Tibial artery (tissue), 4 donors: ENCODE data around the gene DUS3L.
A peak's percentile ranks its signal among the peaks of the same experiment; 100 is the strongest.

Experiments
- DNase-seq, 2 donors: peaks; one replicate each; pipeline ENCODE4 v3.0.0-alpha.2; 2019
- H3K27ac ChIP-seq, 2 donors: fragments of 200-600 bp; sonication (generic) in 1 of 2; 1 replicate in 1 of 2; 2 replicates in 1 of 2; pipeline ENCODE4 v1.5.1; 2018 to 2019; ENCODE audit warnings: mild to moderate bottlenecking in 1 of 2
- H3K27me3 ChIP-seq, 2 donors: fragments of 200-600 bp; sonication (generic) in 1 of 2; one replicate each; pipeline versions ENCODE4 v1.5.1 to v1.6.0; 2016 to 2019
- H3K36me3 ChIP-seq, 3 donors: fragments of 200-600 bp; sonication (generic) in 2 of 3; one replicate each; pipeline ENCODE4 v1.5.1; 2016 to 2019; ENCODE audit warnings: mild to moderate bottlenecking in 2 of 3
- H3K4me1 ChIP-seq, 4 donors: fragments of 200-600 bp; sonication (generic) in 2 of 4; 1 replicate in 3 of 4; 2 replicates in 1 of 4; pipeline ENCODE4 v1.5.1; 2016 to 2019
- H3K4me3 ChIP-seq, 2 donors: fragments of 200-600 bp; sonication (generic) in 1 of 2; 1 replicate in 1 of 2; 2 replicates in 1 of 2; pipeline ENCODE4 v1.5.1; 2018 to 2019; ENCODE audit warnings: mild to moderate bottlenecking in 2 of 2
- H3K9me3 ChIP-seq, 3 donors: fragments of 200-600 bp; sonication (generic) in 1 of 3; one replicate each; pipeline ENCODE4 v1.5.1; 2016 to 2019
- intact Hi-C: fragments of 100-400 bp; cut with DNase I; formaldehyde crosslinking; loops from one replicate; pipeline ENCODE4 v1.15.0; 2023; ENCODE audit warnings: low total_unique reads
- TF ChIP-seq, protein P1 (sequence below), 2 experiments: fragments of 200-600 bp in 1 of 2; fragments of 450-650 bp in 1 of 2; IDR thresholded peaks; one replicate each; pipeline ENCODE4 v1.5.1; 2017 to 2019; ENCODE audit warnings: antibody characterized with exemption in 2 of 2, mild to moderate bottlenecking in 1 of 2, moderate library complexity in 1 of 2

Gene DUS3L

DNA sequence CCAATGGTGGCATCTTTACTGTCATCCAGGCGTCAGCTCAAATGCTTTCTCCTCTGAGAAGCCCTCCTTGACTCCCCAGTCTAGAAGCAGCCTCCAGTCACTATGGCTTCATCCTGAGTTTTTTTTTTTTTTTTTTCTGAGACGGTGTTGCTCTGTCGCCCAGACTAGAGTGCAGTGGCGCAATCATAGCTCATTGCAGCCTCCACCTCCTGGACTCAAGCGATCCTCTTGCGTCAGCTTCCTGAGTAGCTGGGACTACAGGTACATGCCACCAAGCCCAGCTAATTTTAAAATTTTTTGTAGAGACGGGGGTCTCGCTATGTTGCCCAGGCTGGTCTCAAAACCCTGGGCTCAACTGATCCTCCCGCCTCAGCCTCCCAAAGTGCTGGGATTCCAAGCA is 18.1 kb upstream of the DUS3L start:
- no peak overlapping the region for H3K27ac ChIP-seq
- peaks cover 0 to 50% of the 10 kb centered on the region in 2 donors for H3K27me3 ChIP-seq
- TF ChIP-seq, protein P1, sequence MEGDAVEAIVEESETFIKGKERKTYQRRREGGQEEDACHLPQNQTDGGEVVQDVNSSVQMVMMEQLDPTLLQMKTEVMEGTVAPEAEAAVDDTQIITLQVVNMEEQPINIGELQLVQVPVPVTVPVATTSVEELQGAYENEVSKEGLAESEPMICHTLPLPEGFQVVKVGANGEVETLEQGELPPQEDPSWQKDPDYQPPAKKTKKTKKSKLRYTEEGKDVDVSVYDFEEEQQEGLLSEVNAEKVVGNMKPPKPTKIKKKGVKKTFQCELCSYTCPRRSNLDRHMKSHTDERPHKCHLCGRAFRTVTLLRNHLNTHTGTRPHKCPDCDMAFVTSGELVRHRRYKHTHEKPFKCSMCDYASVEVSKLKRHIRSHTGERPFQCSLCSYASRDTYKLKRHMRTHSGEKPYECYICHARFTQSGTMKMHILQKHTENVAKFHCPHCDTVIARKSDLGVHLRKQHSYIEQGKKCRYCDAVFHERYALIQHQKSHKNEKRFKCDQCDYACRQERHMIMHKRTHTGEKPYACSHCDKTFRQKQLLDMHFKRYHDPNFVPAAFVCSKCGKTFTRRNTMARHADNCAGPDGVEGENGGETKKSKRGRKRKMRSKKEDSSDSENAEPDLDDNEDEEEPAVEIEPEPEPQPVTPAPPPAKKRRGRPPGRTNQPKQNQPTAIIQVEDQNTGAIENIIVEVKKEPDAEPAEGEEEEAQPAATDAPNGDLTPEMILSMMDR (IDR thresholded peaks at IDR 0.05) = no peak
- intact Hi-C loops = no loop called here
- H3K9me3 ChIP-seq = no peaks in the 10 kb centered on the region
- no peak for DNase-seq
- peaks cover 0 to 5% (median under 1%) of the 10 kb centered on the region in 4 donors for H3K4me1 ChIP-seq
- H3K36me3 ChIP-seq = no peaks in the 10 kb centered on the region
- H3K4me3 ChIP-seq = no peak overlapping the region

DNA sequence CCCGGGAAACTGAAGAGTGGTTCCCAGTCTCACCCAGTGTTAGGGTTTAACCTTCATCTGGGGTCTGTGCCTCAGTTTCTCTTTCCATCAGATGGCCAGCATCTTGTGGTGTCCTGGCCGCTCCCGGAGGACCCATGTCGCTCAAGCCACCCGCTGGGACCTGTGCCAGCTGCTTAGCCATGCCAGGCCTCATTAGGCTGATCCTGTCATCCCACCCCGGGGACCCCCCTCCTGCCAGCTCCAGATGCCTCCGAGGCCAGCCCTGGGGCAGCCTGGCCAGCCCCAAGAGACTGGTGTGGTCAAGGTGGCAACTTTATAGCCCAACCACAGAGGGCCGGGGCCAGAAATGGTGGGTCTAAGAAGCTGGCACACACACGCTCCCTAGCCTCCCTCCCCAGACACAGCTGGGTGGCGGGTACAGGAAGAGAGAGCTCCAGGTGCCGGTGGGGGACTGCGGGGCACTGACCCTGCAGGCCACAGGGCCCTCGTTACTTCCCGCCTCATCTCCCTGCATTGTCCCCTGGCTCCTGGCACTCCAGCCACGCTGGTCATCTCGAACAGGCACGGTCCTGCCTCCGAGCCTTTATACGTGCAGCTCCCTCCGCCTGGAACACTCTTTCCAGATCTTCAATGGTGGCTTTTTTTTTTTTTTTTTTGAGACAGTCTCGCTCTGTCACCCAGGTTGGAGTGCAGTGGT is 17.3 kb upstream of the DUS3L start:
- TF ChIP-seq, protein P1 (IDR thresholded peaks at IDR 0.05) = no peak
- H3K4me1 ChIP-seq = peaks cover 0 to 13% (median 7%) of the 10 kb centered on the region in 4 donors
- intact Hi-C loops = no loop called here
- no peak for DNase-seq
- H3K27me3 ChIP-seq = peaks cover 0 to 54% of the 10 kb centered on the region in 2 donors
- no peak overlapping the region for H3K27ac ChIP-seq
- H3K36me3 ChIP-seq = no peaks in the 10 kb centered on the region
- no peaks in the 10 kb centered on the region for H3K9me3 ChIP-seq
- H3K4me3 ChIP-seq = no peak overlapping the region

DNA sequence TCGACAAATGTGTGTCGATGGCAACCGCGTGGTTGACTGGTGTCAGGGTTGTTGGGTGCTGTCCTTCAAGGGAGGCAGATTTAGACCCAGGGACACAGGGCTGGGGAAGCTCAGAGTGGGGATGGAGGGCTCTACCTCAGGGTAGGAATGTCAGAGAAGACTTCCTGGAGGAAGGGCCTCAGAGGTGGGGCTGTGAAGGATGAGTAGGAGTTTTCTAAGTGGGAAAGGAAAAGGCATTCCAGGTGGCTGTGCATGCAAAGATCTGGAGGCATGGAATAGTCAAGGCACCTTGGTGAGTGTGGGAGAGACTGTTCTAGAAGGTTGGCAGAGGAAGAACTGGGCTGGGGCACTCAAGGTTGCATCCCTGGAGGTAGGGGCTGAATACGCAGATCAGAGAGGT is 15.9 kb upstream of the DUS3L start:
- H3K27ac ChIP-seq = no peak overlapping the region
- peaks cover 0 to 19% (median 7%) of the 10 kb centered on the region in 4 donors for H3K4me1 ChIP-seq
- TF ChIP-seq, protein P1 (IDR thresholded peaks at IDR 0.05) = no peak
- intact Hi-C loops = no loop called here
- peaks cover 0 to 60% of the 10 kb centered on the region in 2 donors for H3K27me3 ChIP-seq
- H3K9me3 ChIP-seq = no peaks in the 10 kb centered on the region
- DNase-seq = no peak
- no peaks in the 10 kb centered on the region for H3K36me3 ChIP-seq
- H3K4me3 ChIP-seq = no peak overlapping the region

DNA sequence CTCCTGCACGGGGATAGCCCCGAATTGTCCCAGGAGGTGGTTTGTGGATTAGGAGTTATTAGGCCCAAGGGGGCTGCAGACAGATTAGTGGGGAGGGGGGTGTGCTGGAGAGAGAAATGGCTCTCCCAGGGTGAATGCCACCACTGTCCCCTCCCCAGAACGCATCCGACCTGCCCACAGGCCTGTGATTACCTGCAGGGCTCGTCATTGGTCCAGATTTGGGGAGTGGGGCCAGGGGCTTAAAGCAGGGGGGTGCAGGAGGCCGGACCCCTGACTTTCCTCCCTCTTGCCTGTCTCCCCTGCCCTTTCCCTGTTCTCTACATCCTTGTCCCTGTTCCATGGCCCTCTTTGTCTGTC is 15.1 kb upstream of the DUS3L start:
- intact Hi-C loops = no loop called here
- no peaks in the 10 kb centered on the region for H3K9me3 ChIP-seq
- peaks cover 0 to 20% (median 7%) of the 10 kb centered on the region in 4 donors for H3K4me1 ChIP-seq
- DNase-seq = no peak
- peaks cover 0 to 66% of the 10 kb centered on the region in 2 donors for H3K27me3 ChIP-seq
- TF ChIP-seq, protein P1 (IDR thresholded peaks at IDR 0.05) = peak in 1 of 2 experiments; percentile 7
- H3K4me3 ChIP-seq = no peak overlapping the region
- no peak overlapping the region for H3K27ac ChIP-seq
- no peaks in the 10 kb centered on the region for H3K36me3 ChIP-seq

DNA sequence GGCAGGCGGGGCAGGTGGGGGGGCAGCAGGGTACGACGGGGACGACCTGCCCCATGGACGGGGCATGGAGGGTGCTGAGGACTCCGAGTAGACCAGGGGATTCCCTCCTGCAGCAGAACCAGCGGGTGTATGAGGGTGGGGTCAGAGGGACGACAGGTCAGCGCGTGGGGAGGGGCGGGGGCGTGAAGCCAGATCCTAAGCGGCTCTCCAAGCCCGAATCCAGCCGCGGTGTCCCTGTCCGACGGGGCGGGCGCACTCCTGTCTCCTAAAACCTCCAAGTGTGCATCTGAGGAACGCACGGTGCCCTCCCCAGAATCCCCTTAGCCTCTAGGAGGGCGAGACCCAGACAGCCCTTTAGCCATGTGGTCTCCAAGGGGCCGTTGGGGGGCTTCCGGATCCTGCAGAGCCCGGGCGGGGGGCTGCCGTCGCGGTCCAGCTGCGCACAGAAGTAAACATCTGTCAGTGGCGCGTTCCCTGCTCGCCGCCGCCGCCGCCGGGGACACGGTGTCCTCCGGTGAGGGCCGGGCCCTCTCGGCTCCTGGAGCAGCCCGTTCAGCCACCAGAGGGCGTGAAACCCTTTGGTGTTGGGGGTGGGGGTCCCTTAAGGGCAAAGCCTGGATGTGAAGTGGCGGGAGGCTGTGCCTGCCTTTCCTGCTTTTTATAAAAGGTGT is 14.6 kb upstream of the DUS3L start:
- intact Hi-C loops = loop anchor here (2.0 kb wide), 1 partner anchor 91 kb away; no protein-coding TSS in a partner anchor
- Histone ChIP-seq H3K4me1 (peaks cover 0 to 20% (median 7%) of the 10 kb centered on the region in 4 donors), H3K36me3 (no peaks in the 10 kb centered on the region), H3K9me3 (no peaks in the 10 kb centered on the region), H3K27me3 (peaks cover 0 to 71% of the 10 kb centered on the region in 2 donors), H3K27ac (no peak overlapping the region), H3K4me3 (no peak overlapping the region)
- TF ChIP-seq, protein P1 (IDR thresholded peaks at IDR 0.05) = peak in 1 of 2 experiments; percentile 40
- no peak for DNase-seq
